Calu3 (cell line): ENCODE results near the gene GINS3. TPM values are rescaled to one million over a fixed set of nuclear protein-coding genes. Genes with fewer than 3 reads are reported as not detected.
"Not testable (repeated sequence)": the region's sequence is repeated elsewhere in the genome, so short reads cannot be mapped to it uniquely, and the experiment has no call there.

Source experiments
- BruUV-seq: library from RNA; stranded (reverse); fragments of 400-500 nt; replicated peaks from 2 replicates; lab custom pipeline; 2021; lab: Mats Ljungman, UMichigan
- CTCF ChIA-PET: fragments of 300-600 bp; sonication (Branson Sonifier 250); formaldehyde crosslinking; loops from one replicate; lab custom pipeline; 2022; ENCODE audit warnings: antibody characterized with exemption; lab: Charles Lee
- DNase-seq: peaks from one replicate; pipeline ENCODE4 v3.0.0; 2022
- H3K27ac Mint-ChIP-seq: one replicate; pipeline ENCODE4 v1.8.0; 2022; ENCODE audit warnings: mixed read lengths; ENCODE audit not compliant: unreplicated experiment
- H3K27me3 Mint-ChIP-seq: one replicate; pipeline ENCODE4 v1.8.0; 2022; ENCODE audit warnings: mixed read lengths; ENCODE audit not compliant: unreplicated experiment
- H3K36me3 Mint-ChIP-seq: one replicate; pipeline ENCODE4 v1.8.0; 2022; ENCODE audit warnings: mild to moderate bottlenecking, moderate library complexity, mixed read lengths; ENCODE audit not compliant: insufficient read depth, unreplicated experiment
- H3K4me1 Mint-ChIP-seq: one replicate; pipeline ENCODE4 v1.8.0; 2022; ENCODE audit warnings: mild to moderate bottlenecking, low read depth, mixed read lengths; ENCODE audit not compliant: unreplicated experiment
- H3K4me3 Mint-ChIP-seq: one replicate; pipeline ENCODE4 v1.8.0; 2022; ENCODE audit warnings: mild to moderate bottlenecking, low read depth, moderate library complexity, mixed read lengths; ENCODE audit not compliant: unreplicated experiment
- H3K9me3 Mint-ChIP-seq: one replicate; pipeline ENCODE4 v1.8.0; 2022; ENCODE audit warnings: low read depth, mixed read lengths; ENCODE audit not compliant: unreplicated experiment
- intact Hi-C: fragments of 100-400 bp; cut with micrococcal nuclease; formaldehyde crosslinking; loops from one replicate; pipeline ENCODE4 v1.10.0; 2022; ENCODE audit not compliant: unreplicated experiment
- total RNA-seq: library from RNA; stranded (reverse); gene quantifications from 2 replicates; pipeline ENCODE4 v1.2.3, GENCODE V29; 2022
- TF ChIP-seq, protein P1 (sequence below): fragments of 200-600 bp; IDR thresholded peaks from one replicate; pipeline ENCODE4 v1.8.0; 2022; ENCODE audit warnings: antibody characterized with exemption; ENCODE audit not compliant: unreplicated experiment

The GINS3 gene
- total RNA-seq, 1 experiment from 2014 or later, result 13.6 TPM

DNA sequence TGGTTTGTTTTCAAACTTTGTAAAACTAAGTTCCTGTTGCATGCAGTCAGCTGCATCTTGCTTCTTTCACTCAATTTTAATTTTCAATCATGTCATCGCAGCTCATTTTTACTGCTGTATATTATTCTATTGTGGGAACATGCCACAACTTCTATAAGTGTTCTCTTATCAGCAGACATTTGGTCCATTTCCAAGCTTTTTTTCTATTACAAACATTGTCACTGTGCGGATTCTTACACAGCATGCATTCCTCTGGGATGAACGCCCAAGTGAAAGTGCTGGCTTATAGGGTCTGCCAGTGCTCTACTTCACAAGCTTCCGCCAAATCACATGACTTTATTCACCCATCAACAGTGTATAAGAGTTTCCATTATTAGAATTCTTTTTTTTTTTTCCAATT lies 22.7 kb downstream of the GINS3 start:
- Mint-ChIP-seq H3K4me1 (no peaks in the 10 kb centered on the region), H3K36me3 (no peaks in the 10 kb centered on the region), H3K27ac (no peak overlapping the region), H3K4me3 (no peak overlapping the region), H3K27me3 (peaks cover 13% of the 10 kb centered on the region), H3K9me3 (no peaks in the 10 kb centered on the region)
- intact Hi-C loops, result no loop called here
- BruUV-seq, result no TSS peak
- DNase-seq, result no peak
- TF ChIP-seq, protein P1, sequence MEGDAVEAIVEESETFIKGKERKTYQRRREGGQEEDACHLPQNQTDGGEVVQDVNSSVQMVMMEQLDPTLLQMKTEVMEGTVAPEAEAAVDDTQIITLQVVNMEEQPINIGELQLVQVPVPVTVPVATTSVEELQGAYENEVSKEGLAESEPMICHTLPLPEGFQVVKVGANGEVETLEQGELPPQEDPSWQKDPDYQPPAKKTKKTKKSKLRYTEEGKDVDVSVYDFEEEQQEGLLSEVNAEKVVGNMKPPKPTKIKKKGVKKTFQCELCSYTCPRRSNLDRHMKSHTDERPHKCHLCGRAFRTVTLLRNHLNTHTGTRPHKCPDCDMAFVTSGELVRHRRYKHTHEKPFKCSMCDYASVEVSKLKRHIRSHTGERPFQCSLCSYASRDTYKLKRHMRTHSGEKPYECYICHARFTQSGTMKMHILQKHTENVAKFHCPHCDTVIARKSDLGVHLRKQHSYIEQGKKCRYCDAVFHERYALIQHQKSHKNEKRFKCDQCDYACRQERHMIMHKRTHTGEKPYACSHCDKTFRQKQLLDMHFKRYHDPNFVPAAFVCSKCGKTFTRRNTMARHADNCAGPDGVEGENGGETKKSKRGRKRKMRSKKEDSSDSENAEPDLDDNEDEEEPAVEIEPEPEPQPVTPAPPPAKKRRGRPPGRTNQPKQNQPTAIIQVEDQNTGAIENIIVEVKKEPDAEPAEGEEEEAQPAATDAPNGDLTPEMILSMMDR, result no peak
- CTCF ChIA-PET, result interaction anchor here (0.6 kb wide), 1 partner anchor 91 kb away, joined by 5 read pairs; no protein-coding TSS in a partner anchor

DNA sequence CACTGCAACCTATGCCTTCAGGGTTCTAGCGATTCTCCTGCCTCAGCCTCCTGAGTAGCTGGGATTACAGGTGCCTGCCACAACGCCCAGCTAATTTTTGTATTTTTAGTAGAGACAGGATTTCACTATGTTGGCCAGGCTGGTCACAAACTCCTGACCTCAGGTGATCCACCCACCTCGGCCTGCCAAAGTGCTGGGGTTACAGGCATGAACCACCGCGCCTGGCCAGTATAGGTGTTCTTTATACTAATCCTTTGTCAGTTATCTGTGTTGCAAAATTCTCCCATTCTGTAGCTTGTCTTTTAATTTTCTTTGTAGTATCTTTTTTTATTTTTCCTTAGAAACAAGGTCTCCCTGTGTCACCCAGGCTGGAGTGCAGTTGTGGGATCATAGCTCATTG lies 23.7 kb downstream of the GINS3 start:
- H3K36me3 Mint-ChIP-seq, BruUV-seq, H3K27ac Mint-ChIP-seq, DNase-seq, CTCF ChIA-PET, intact Hi-C loops, H3K9me3 Mint-ChIP-seq, H3K4me1 Mint-ChIP-seq, H3K4me3 Mint-ChIP-seq: not testable (repeated sequence)
- H3K27me3 Mint-ChIP-seq, result peaks cover 13% of the 10 kb centered on the region

DNA sequence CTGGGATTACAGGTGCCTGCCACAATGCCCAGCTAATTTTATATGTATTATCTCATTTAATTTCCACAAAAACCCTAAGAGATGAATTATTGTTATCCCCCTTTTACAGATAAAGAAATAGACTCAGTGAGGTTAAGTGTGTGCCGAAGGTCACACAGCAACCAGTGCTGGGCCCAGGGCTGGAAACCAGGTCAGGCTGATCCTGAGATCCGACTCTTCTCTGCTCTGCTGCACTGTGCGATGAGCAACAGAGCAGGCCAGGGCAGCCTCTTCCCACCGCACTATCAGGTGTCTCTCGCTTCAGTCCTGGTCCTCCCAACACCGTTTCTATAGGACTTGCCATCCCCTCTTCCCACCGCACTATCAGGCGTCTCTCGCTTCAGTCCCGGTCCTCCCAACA lies 24.8 kb downstream of the GINS3 start:
- intact Hi-C loops, result no loop called here

DNA sequence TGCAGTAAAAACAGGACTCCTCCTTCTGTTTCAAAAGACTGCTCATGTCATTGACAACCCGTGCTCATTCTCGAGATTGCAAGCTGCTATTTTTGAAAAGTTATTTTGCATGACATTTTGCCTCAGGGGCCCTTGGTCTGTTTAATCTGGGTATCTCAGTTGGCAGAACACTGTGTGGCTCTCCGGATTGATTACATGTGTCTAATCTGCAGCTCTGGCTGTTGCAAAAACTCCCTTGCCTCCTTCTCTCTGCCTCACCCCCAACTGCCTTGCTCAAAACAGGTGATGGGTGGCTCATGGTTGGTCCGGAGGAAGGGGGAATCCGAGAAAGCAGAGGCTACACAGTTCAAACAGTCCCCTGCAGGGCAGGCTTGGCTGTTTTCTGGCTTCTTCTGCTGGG lies 25.3 kb downstream of the GINS3 start:
- H3K36me3 Mint-ChIP-seq, result no peaks in the 10 kb centered on the region
- no peak for DNase-seq
- no peaks in the 10 kb centered on the region for H3K9me3 Mint-ChIP-seq
- H3K4me1 Mint-ChIP-seq, result no peaks in the 10 kb centered on the region
- peaks cover 15% of the 10 kb centered on the region for H3K27me3 Mint-ChIP-seq
- H3K27ac Mint-ChIP-seq, result no peak overlapping the region
- no peak overlapping the region for H3K4me3 Mint-ChIP-seq
- CTCF ChIA-PET, result no interaction called here
- TF ChIP-seq, protein P1, result no peak
- BruUV-seq, result no TSS peak
- intact Hi-C loops, result no loop called here

More for the DNA sequence above, 24.8 kb downstream of the GINS3 start:
- DNase-seq, result no peak
- no peaks in the 10 kb centered on the region for H3K4me1 Mint-ChIP-seq
- H3K4me3 Mint-ChIP-seq, result no peak overlapping the region
- TF ChIP-seq, protein P1, result no peak
- no peak overlapping the region for H3K27ac Mint-ChIP-seq
- H3K27me3 Mint-ChIP-seq, result peaks cover 13% of the 10 kb centered on the region
- no TSS peak for BruUV-seq
- H3K36me3 Mint-ChIP-seq, result no peaks in the 10 kb centered on the region
- H3K9me3 Mint-ChIP-seq, result no peaks in the 10 kb centered on the region
- CTCF ChIA-PET, result no interaction called here

DNA sequence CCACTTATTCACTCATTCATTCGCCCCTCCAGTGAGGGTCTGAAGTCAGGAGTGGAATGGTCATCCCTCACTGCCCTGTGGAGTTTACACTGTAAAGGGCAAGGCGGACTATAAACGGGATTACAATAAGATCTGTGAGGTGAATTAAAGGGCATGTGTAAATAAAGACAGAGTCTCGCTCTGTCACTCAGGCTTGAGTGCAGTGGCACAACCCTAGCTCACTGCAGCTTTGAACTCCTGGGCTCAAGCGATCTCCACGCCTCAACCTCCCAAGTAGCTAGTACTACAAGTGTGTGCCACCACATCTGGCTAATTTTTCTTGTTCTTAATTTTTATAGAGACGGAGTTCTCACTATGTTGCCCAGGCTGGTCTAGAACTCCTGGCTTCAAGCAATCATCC lies 25.8 kb downstream of the GINS3 start:
- TF ChIP-seq, protein P1, result no peak
- Mint-ChIP-seq H3K27me3 (peaks cover 19% of the 10 kb centered on the region), H3K4me3 (no peak overlapping the region), H3K9me3 (no peaks in the 10 kb centered on the region), H3K27ac (no peak overlapping the region), H3K36me3 (no peaks in the 10 kb centered on the region), H3K4me1 (no peaks in the 10 kb centered on the region)
- DNase-seq, result no peak
- intact Hi-C loops, result no loop called here
- BruUV-seq, result no TSS peak
- CTCF ChIA-PET, result no interaction called here
